Measurements from ENCODE around the gene SLC7A1.

Gene SLC7A1

GRCh38 chr13:29530901-29531300 is 64.6 kb downstream of the SLC7A1 start:
- DNase-seq (ENCODE audit: low spot score): no peak

GRCh38 chr13:29529754-29530153 is 65.7 kb downstream of the SLC7A1 start:
- DNase-seq (ENCODE audit: low spot score): no peak

GRCh38 chr13:29527916-29528315 is 67.6 kb downstream of the SLC7A1 start:
- DNase-seq (ENCODE audit: low spot score): no peak

GRCh38 chr13:29527511-29527910 is 68.0 kb downstream of the SLC7A1 start:
- no peak for DNase-seq (ENCODE audit: low spot score)

- DNase-seq (ENCODE audit: low spot score): no peak
Observed at GRCh38 chr13:29526741-29527140, 68.7 kb downstream of the SLC7A1 start.

GRCh38 chr13:29525757-29526156 is 69.7 kb downstream of the SLC7A1 start:
- no peak for DNase-seq (ENCODE audit: low spot score)

GRCh38 chr13:29524641-29525040 is 70.8 kb downstream of the SLC7A1 start:
- DNase-seq (ENCODE audit: low spot score): no peak

GRCh38 chr13:29524176-29524575 is 71.3 kb downstream of the SLC7A1 start:
- no peak for DNase-seq (ENCODE audit: low spot score)

GRCh38 chr13:29523199-29523961 is 72.1 kb downstream of the SLC7A1 start:
- no peak for DNase-seq (ENCODE audit: low spot score)

- no peak for DNase-seq (ENCODE audit: low spot score)
Observed at GRCh38 chr13:29522044-29522685, 73.3 kb downstream of the SLC7A1 start.

GRCh38 chr13:29521336-29521735 is 74.2 kb downstream of the SLC7A1 start:
- no peak for DNase-seq (ENCODE audit: low spot score)

GRCh38 chr13:29520671-29521070 is 74.8 kb downstream of the SLC7A1 start:
- DNase-seq (ENCODE audit: low spot score): no peak

- DNase-seq (ENCODE audit: low spot score): no peak
Observed at GRCh38 chr13:29519921-29520320, 75.6 kb downstream of the SLC7A1 start.

GRCh38 chr13:29516880-29517279 is 78.6 kb downstream of the SLC7A1 start:
- no peak for DNase-seq (ENCODE audit: low spot score)

GRCh38 chr13:29516012-29516411 is 79.5 kb downstream of the SLC7A1 start:
- DNase-seq (ENCODE audit: low spot score): no peak

- DNase-seq (ENCODE audit: low spot score): no peak
Observed at GRCh38 chr13:29515372-29515771, 80.1 kb downstream of the SLC7A1 start.

- DNase-seq (ENCODE audit: low spot score): no peak
Observed at GRCh38 chr13:29514720-29515310, 80.7 kb downstream of the SLC7A1 start.

- no peak for DNase-seq (ENCODE audit: low spot score)
Observed at GRCh38 chr13:29513981-29514719, 81.3 kb downstream of the SLC7A1 start.

GRCh38 chr13:29513002-29513980 is 82.2 kb downstream of the SLC7A1 start:
- no peak for DNase-seq (ENCODE audit: low spot score)

GRCh38 chr13:29511980-29512379 is 83.5 kb downstream of the SLC7A1 start:
- no peak for DNase-seq (ENCODE audit: low spot score)

GRCh38 chr13:29511106-29511796 is 84.2 kb downstream of the SLC7A1 start:
- DNase-seq (ENCODE audit: low spot score): no peak
